NCI-H345 treated with DMSO at 0.1 percent for 48 hours (cell line): ENCODE results near the gene C1QL2.
A peak's percentile ranks its signal among the peaks of the same experiment; 100 is the strongest.

Source experiments
- DNase-seq: peaks from one replicate; lab custom pipeline; 2025; ENCODE audit not compliant: unreplicated experiment; lab: John Stamatoyannopoulos, UW

Gene C1QL2

GRCh38 chr2:119144806-119145205, 13.7 kb downstream of the C1QL2 start:
- DNase-seq, result no peak

GRCh38 chr2:119142824-119143223, 15.7 kb downstream of the C1QL2 start:
- DNase-seq, result peak; percentile 82

GRCh38 chr2:119137502-119137901, 21.0 kb downstream of the C1QL2 start:
- DNase-seq, result no peak

GRCh38 chr2:119136872-119137271, 21.7 kb downstream of the C1QL2 start:
- no peak for DNase-seq

- DNase-seq, result no peak
Observed at GRCh38 chr2:119136093-119136492, 22.5 kb downstream of the C1QL2 start.

GRCh38 chr2:119134775-119135174, 23.8 kb downstream of the C1QL2 start:
- no peak for DNase-seq

GRCh38 chr2:119126650-119127049, 31.9 kb downstream of the C1QL2 start:
- no peak for DNase-seq

- no peak for DNase-seq
Observed at GRCh38 chr2:119123389-119123788, 35.2 kb downstream of the C1QL2 start.

GRCh38 chr2:119122663-119123062, 35.9 kb downstream of the C1QL2 start:
- no peak for DNase-seq

- DNase-seq, result no peak
Observed at GRCh38 chr2:119119999-119120756, 38.4 kb downstream of the C1QL2 start.

GRCh38 chr2:119119076-119119785, 39.3 kb downstream of the C1QL2 start:
- no peak for DNase-seq

- no peak for DNase-seq
Observed at GRCh38 chr2:119117891-119118882, 40.4 kb downstream of the C1QL2 start.

GRCh38 chr2:119117408-119117807, 41.1 kb downstream of the C1QL2 start:
- no peak for DNase-seq

GRCh38 chr2:119116411-119117295, 41.9 kb downstream of the C1QL2 start:
- no peak for DNase-seq

GRCh38 chr2:119114266-119114665, 44.3 kb downstream of the C1QL2 start:
- DNase-seq, result no peak

- no peak for DNase-seq
Observed at GRCh38 chr2:119113489-119113770, 45.1 kb downstream of the C1QL2 start.

GRCh38 chr2:119112770-119113488, 45.6 kb downstream of the C1QL2 start:
- no peak for DNase-seq

- DNase-seq, result no peak
Observed at GRCh38 chr2:119112230-119112629, 46.3 kb downstream of the C1QL2 start.

GRCh38 chr2:119111115-119111975, 47.2 kb downstream of the C1QL2 start:
- no peak for DNase-seq
